ENCODE measurements around the gene SERPINB4.

SERPINB4 gene

GRCh38 chr18:63626431-63626830 lies 17.6 kb downstream of the SERPINB4 start:
- DNase-seq = no peak

- no peak for DNase-seq
Observed at GRCh38 chr18:63624863-63625262, 19.2 kb downstream of the SERPINB4 start.

GRCh38 chr18:63619661-63620060 lies 24.4 kb downstream of the SERPINB4 start:
- DNase-seq = no peak

GRCh38 chr18:63617915-63618234 lies 26.2 kb downstream of the SERPINB4 start:
- no peak for DNase-seq

- no peak for DNase-seq
Observed at GRCh38 chr18:63617049-63617914, 26.8 kb downstream of the SERPINB4 start.

GRCh38 chr18:63613420-63613819 lies 30.6 kb downstream of the SERPINB4 start:
- DNase-seq = no peak

GRCh38 chr18:63606526-63606925 lies 37.5 kb downstream of the SERPINB4 start:
- DNase-seq = no peak

GRCh38 chr18:63604791-63605567 lies 39.1 kb downstream of the SERPINB4 start:
- DNase-seq = no peak

GRCh38 chr18:63603772-63604171 lies 40.3 kb downstream of the SERPINB4 start:
- no peak for DNase-seq

- DNase-seq = no peak
Observed at GRCh38 chr18:63603355-63603754, 40.7 kb downstream of the SERPINB4 start.

- no peak for DNase-seq
Observed at GRCh38 chr18:63596964-63597363, 47.1 kb downstream of the SERPINB4 start.

- no peak for DNase-seq
Observed at GRCh38 chr18:63592471-63592870, 51.6 kb downstream of the SERPINB4 start.

GRCh38 chr18:63591725-63592124 lies 52.3 kb downstream of the SERPINB4 start:
- no peak for DNase-seq

GRCh38 chr18:63590966-63591695 lies 52.9 kb downstream of the SERPINB4 start:
- no peak for DNase-seq

GRCh38 chr18:63590373-63590772 lies 53.7 kb downstream of the SERPINB4 start:
- DNase-seq = no peak

- DNase-seq = no peak
Observed at GRCh38 chr18:63588909-63589308, 55.1 kb downstream of the SERPINB4 start.

Measured in activated CD8-positive, alpha-beta memory T cell treated with anti-CD3 and anti-CD28 coated beads, Interleukin-2, amount 50 U/mL, for 4 hours (primary cell).